AG09309 (cell line): ENCODE measurements around the gene GRM5.
"Not testable (repeated sequence)": the region's sequence is repeated elsewhere in the genome, so short reads cannot be mapped to it uniquely, and the experiment has no call there.

Source experiments
- DNase-seq: peaks from one replicate; pipeline ENCODE4 v3.0.0-alpha.2; 2010; ENCODE audit warnings: low read depth
- H3K4me3 ChIP-seq: 2 replicates; pipeline ENCODE4 v1.5.1; 2011; ENCODE audit warnings: mild to moderate bottlenecking, low read depth, low read length, moderate library complexity; ENCODE audit not compliant: control insufficient read depth
- CTCF ChIP-seq: IDR thresholded peaks from 2 replicates; pipeline ENCODE4 v1.5.1; 2011; ENCODE audit warnings: mild to moderate bottlenecking, low read depth, low read length, inconsistent platforms; ENCODE audit not compliant: insufficient read depth, control insufficient read depth; ENCODE audit errors: missing control alignments

GRM5 gene

GRCh38 chr11:88538098-88538497 lies 527.7 kb downstream of the GRM5 start:
- DNase-seq, result peak; percentile 41
- H3K4me3 ChIP-seq, result no peak overlapping the region
- TF ChIP-seq CTCF, result no peak

GRCh38 chr11:88537613-88538012 lies 528.2 kb downstream of the GRM5 start:
- no peak for DNase-seq
- H3K4me3 ChIP-seq, result no peak overlapping the region
- TF ChIP-seq CTCF, result no peak

GRCh38 chr11:88536616-88537265 lies 529.0 kb downstream of the GRM5 start:
- H3K4me3 ChIP-seq, result no peak overlapping the region
- DNase-seq, result no peak
- TF ChIP-seq CTCF, result no peak

GRCh38 chr11:88535916-88536547 lies 529.8 kb downstream of the GRM5 start:
- DNase-seq, result peak; percentile 73
- no peak for TF ChIP-seq CTCF
- no peak overlapping the region for H3K4me3 ChIP-seq

- TF ChIP-seq CTCF, result no peak
- DNase-seq, result no peak
- no peak overlapping the region for H3K4me3 ChIP-seq
Measured at GRCh38 chr11:88535266-88535665, 530.5 kb downstream of the GRM5 start.

- H3K4me3 ChIP-seq, DNase-seq: not testable (repeated sequence)
Measured at GRCh38 chr11:88534706-88535105, 531.1 kb downstream of the GRM5 start.

- DNase-seq, result no peak
- H3K4me3 ChIP-seq, result no peak overlapping the region
- TF ChIP-seq CTCF, result no peak
Measured at GRCh38 chr11:88534185-88534584, 531.6 kb downstream of the GRM5 start.
